HFFc6 (cell line): ENCODE data around the gene SAE1. TPM values are rescaled to one million over a fixed set of nuclear protein-coding genes. Genes with fewer than 3 reads are reported as not detected.

Experiments used
- DNase-seq: peaks from one replicate; pipeline ENCODE4 v3.0.0-alpha.2; 2018
- H3K27ac Mint-ChIP-seq: 2 replicates; pipeline ENCODE4 v1.8.0; 2020; ENCODE audit warnings: mild to moderate bottlenecking, mixed read lengths
- H3K27me3 Mint-ChIP-seq: 2 replicates; pipeline ENCODE4 v1.8.0; 2021; ENCODE audit warnings: mild to moderate bottlenecking, moderate library complexity, mixed read lengths; ENCODE audit not compliant: insufficient read depth
- H3K36me3 Mint-ChIP-seq: 2 replicates; pipeline ENCODE4 v1.8.0; 2021; ENCODE audit warnings: low read depth, mixed read lengths
- H3K4me1 Mint-ChIP-seq: 2 replicates; pipeline ENCODE4 v1.8.0; 2020; ENCODE audit warnings: low read depth, mixed read lengths
- H3K4me3 Mint-ChIP-seq: 2 replicates; pipeline ENCODE4 v1.8.0; 2020; ENCODE audit warnings: mild to moderate bottlenecking, moderate library complexity, mixed read lengths
- H3K9me3 Mint-ChIP-seq: 2 replicates; pipeline ENCODE4 v1.8.0; 2020; ENCODE audit warnings: mild to moderate bottlenecking, mixed read lengths
- CTCF ChIP-seq: fragments of 200-600 bp; sonication (generic); IDR thresholded peaks from 2 replicates; pipeline ENCODE4 v1.5.0; 2021; ENCODE audit warnings: antibody characterized with exemption, mild to moderate bottlenecking
- long read RNA-seq: library from polyadenylated mRNA; unstranded; transcript quantifications from one replicate; pipeline ENCODE4 v2.0.0, GENCODE V29; 2019
- total RNA-seq, 6 experiments: library from RNA; stranded (reverse); fragmentation: NEBNext Ultra II Directional; extraction: Animal tissue kit (Norgen Biotek cat#: 25700); gene quantifications; 2 replicates in 1 of 6; 3 replicates in 5 of 6; pipeline ENCODE4 v1.2.3, GENCODE V29; 2021

Gene SAE1
- total RNA-seq = 100 to 1,000 TPM; 158 to 181 (median 175) TPM
- long read RNA-seq, transcript SAE1-202 (8 exons, 1,851 nt) = minor isoform, 5 of 271 reads
- long read RNA-seq, transcript SAE1-201 (9 exons, 2,049 nt) = major isoform, 190 of 271 reads
- long read RNA-seq, partial matches to known transcripts = 29 of 271 reads
- long read RNA-seq, other reads (novel, unspliced or antisense) = 45 of 271 reads

GRCh38 chr19:47130589-47131227 lies at the start of gene SAE1:
TSS of gene SAE1 (plus strand) at chr19:47130835. CDS start at chr19:47130931, 96 bp downstream.
- peak; percentile 98 for DNase-seq
- Mint-ChIP-seq H3K9me3 (peaks cover 5% of the 10 kb centered on the region), H3K4me1 (peaks cover 43% of the 10 kb centered on the region), H3K4me3 (peak within 1 kb of the TSS; percentile 97), H3K36me3 (peaks cover 30% of the 10 kb centered on the region), H3K27me3 (peaks cover 5% of the 10 kb centered on the region), H3K27ac (peak within 1 kb of the TSS; percentile 97)
- peak; percentile 67 for TF ChIP-seq CTCF

- no peak for TF ChIP-seq CTCF
- H3K4me3 Mint-ChIP-seq = no peak overlapping the region
- DNase-seq = no peak
- H3K36me3 Mint-ChIP-seq = peaks cover 30% of the 10 kb centered on the region
- H3K4me1 Mint-ChIP-seq = peaks cover 15% of the 10 kb centered on the region
- peaks cover 1% of the 10 kb centered on the region; the same call in 1 of the 2 replicates for H3K27me3 Mint-ChIP-seq
- H3K9me3 Mint-ChIP-seq = no peaks in the 10 kb centered on the region
- H3K27ac Mint-ChIP-seq = peak overlapping the region; percentile 45; the same call in 1 of the 2 replicates
These were observed 49.5 kb upstream of the SAE1 start for GRCh38 chr19:47081095-47081494.

- Mint-ChIP-seq H3K27ac (no peak overlapping the region), H3K36me3 (peaks cover 35% of the 10 kb centered on the region), H3K27me3 (peaks cover 1% of the 10 kb centered on the region; the same call in 1 of the 2 replicates), H3K4me3 (no peak overlapping the region), H3K9me3 (no peaks in the 10 kb centered on the region), H3K4me1 (peaks cover 15% of the 10 kb centered on the region)
- no peak for TF ChIP-seq CTCF
- no peak for DNase-seq
These were observed 48.1 kb upstream of the SAE1 start for GRCh38 chr19:47082493-47082892.

- no peaks in the 10 kb centered on the region for H3K9me3 Mint-ChIP-seq
- H3K4me3 Mint-ChIP-seq = no peak overlapping the region
- H3K27ac Mint-ChIP-seq = no peak overlapping the region
- H3K27me3 Mint-ChIP-seq = peaks cover 1% of the 10 kb centered on the region; the same call in 1 of the 2 replicates
- DNase-seq = no peak
- no peak for TF ChIP-seq CTCF
- H3K36me3 Mint-ChIP-seq = peaks cover 38% of the 10 kb centered on the region
- H3K4me1 Mint-ChIP-seq = peaks cover 7% of the 10 kb centered on the region
These were observed 45.7 kb upstream of the SAE1 start for GRCh38 chr19:47084879-47085439.

- H3K4me1 Mint-ChIP-seq = no peaks in the 10 kb centered on the region; the same call in 1 of the 2 replicates
These were observed 44.4 kb upstream of the SAE1 start for GRCh38 chr19:47086280-47086679.

More at GRCh38 chr19:47086280-47086679, 44.4 kb upstream of the SAE1 start:
- DNase-seq = no peak
- Mint-ChIP-seq H3K36me3 (peaks cover 45% of the 10 kb centered on the region), H3K27me3 (no peaks in the 10 kb centered on the region), H3K9me3 (no peaks in the 10 kb centered on the region), H3K4me3 (no peak overlapping the region), H3K27ac (no peak overlapping the region)
- TF ChIP-seq CTCF = no peak
